ENCODE measurements around the gene MX1. TPM values are rescaled to one million over a fixed set of nuclear protein-coding genes. Genes with fewer than 3 reads are reported as not detected.

Gene MX1
- total and polyA plus RNA-seq, 12 donors = 14.0 to 44.4 (median 26.4) TPM

DNA sequence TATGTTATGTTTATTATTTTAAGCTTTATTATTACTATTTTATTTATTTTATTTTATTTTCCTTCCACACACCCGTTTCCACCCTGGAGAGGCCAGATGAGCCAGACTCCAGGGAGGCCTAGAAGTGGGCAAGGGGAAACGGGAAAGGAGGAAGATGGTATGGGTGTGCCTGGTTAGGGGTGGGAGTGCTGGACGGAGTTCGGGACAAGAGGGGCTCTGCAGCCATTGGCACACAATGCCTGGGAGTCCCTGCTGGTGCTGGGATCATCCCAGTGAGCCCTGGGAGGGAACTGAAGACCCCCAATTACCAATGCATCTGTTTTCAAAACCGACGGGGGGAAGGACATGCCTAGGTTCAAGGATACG lies 468 bp upstream of the MX1 start:
- Histone ChIP-seq H3K27ac (peak overlapping the region in 2 of 5 donors; percentile 4 to 60), H3K4me3 (peak overlapping the region in 3 of 4 donors; percentile 59 to 91 (median 74)), H3K27me3 (no peaks in the 10 kb centered on the region), H3K9me3 (replicated peaks in 1 of 3) (no peaks in the 10 kb centered on the region), H3K4me1 (replicated peaks in 1 of 2) (peaks cover 6 to 11% of the 10 kb centered on the region in 2 donors), H3K36me3 (replicated peaks in 1 of 2) (no peaks in the 10 kb centered on the region)
- no peak for DNase-seq
- WGBS, 4 donors = 46 to 55% (median 51%) methylated on average over 7 of the region's 7 CpGs
- intact Hi-C loops (cut with DNase I) = no loop called here
- TF ChIP-seq CTCF (IDR thresholded peaks at IDR 0.05) (no peak), POLR2A (IDR thresholded peaks at IDR 0.05) (no peak)

DNA sequence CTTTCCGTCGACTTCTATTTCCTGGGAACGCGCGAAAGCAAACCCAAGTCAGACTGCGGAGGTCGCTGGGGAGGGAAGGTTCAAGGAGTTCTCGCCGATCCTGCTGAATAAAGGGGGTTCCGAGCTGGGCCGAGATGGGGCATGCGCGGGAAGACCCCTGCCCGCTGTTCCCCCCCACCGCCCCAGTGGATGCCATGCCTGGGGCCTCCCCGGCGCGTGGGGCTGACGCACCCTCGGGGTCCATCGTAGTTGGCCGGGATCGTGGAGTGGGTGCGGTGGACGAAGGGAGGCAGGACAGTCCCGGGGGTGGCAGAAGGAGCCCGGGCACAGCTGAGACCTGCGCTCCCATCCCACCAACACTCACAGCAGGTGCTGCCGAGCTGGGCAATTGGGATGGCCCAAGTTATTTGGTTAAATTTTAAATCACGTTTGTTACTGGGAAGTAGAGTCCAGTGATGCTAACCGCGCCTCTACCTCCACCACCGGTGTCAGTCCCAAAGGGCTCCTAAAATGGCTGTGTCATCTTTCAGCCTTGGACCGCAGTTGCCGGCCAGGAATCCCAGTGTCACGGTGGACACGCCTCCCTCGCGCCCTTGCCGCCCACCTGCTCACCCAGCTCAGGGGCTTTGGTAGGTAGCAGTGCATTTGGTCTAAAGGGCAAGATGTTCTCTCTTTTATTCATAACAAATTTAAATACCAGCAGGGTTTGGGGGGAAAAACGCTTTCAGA lies 801 bp downstream of the MX1 start:
- 19 to 26% (median 23%) methylated on average over 29 to 41 of the region's 41 CpGs for WGBS, 4 donors
- Histone ChIP-seq H3K36me3 (replicated peaks in 1 of 2) (peaks cover 0 to 1% of the 10 kb centered on the region in 2 donors), H3K4me3 (peak overlapping the region in 2 of 4 donors; percentile 59 to 91), H3K27me3 (no peaks in the 10 kb centered on the region), H3K4me1 (replicated peaks in 1 of 2) (peaks cover 6 to 9% of the 10 kb centered on the region in 2 donors), H3K27ac (peak overlapping the region in 2 of 5 donors; percentile 4 to 60), H3K9me3 (replicated peaks in 1 of 3) (no peaks in the 10 kb centered on the region)
- intact Hi-C loops (cut with DNase I) = no loop called here
- DNase-seq = peak in 1 of 7 donors; percentile 21
- TF ChIP-seq CTCF (IDR thresholded peaks at IDR 0.05) = no peak
- TF ChIP-seq POLR2A (IDR thresholded peaks at IDR 0.05) = no peak

GRCh38 chr21:41427556-41427955 lies 1.5 kb downstream of the MX1 start:
- H3K4me1 ChIP-seq (replicated peaks in 1 of 2) = peaks cover 6 to 9% of the 10 kb centered on the region in 2 donors
- DNase-seq = peak in 1 of 7 donors; percentile 16
- intact Hi-C loops (cut with DNase I) = no loop called here

GRCh38 chr21:41428311-41428710 lies 2.3 kb downstream of the MX1 start:
- Histone ChIP-seq H3K4me1 (replicated peaks in 1 of 2) (peaks cover 6 to 9% of the 10 kb centered on the region in 2 donors), H3K36me3 (replicated peaks in 1 of 2) (peaks cover 0 to 16% of the 10 kb centered on the region in 2 donors), H3K27me3 (no peaks in the 10 kb centered on the region), H3K4me3 (no peak overlapping the region), H3K9me3 (replicated peaks in 1 of 3) (no peaks in the 10 kb centered on the region), H3K27ac (no peak overlapping the region)
- intact Hi-C loops (cut with DNase I) = no loop called here
- WGBS, 4 donors = 92 to 99% (median 95%) methylated on average over 2 to 8 of the region's 8 CpGs
- peak in 1 of 7 donors; percentile 8 for DNase-seq
- TF ChIP-seq POLR2A (IDR thresholded peaks at IDR 0.05) (no peak), CTCF (IDR thresholded peaks at IDR 0.05) (no peak)

More at GRCh38 chr21:41427556-41427955, 1.5 kb downstream of the MX1 start:
- H3K36me3 ChIP-seq (replicated peaks in 1 of 2) = peaks cover 0 to 8% of the 10 kb centered on the region in 2 donors
- no peak overlapping the region for H3K4me3 ChIP-seq
- H3K27me3 ChIP-seq = no peaks in the 10 kb centered on the region
- no peak for TF ChIP-seq POLR2A (IDR thresholded peaks at IDR 0.05)
- no peak for TF ChIP-seq CTCF (IDR thresholded peaks at IDR 0.05)
- 92 to 97% (median 96%) methylated on average over 8 of the region's 8 CpGs for WGBS, 4 donors
- no peak overlapping the region for H3K27ac ChIP-seq
- H3K9me3 ChIP-seq (replicated peaks in 1 of 3) = no peaks in the 10 kb centered on the region

Measured in adrenal gland (tissue), 12 donors.